NCI-H187 treated with DMSO at 0.1 percent for 48 hours (cell line): ENCODE results near the gene ANAPC13.

ENCODE experiments used
- DNase-seq: peaks from one replicate; lab custom pipeline; 2025; lab: John Stamatoyannopoulos, UW

The ANAPC13 gene

GRCh38 chr3:134482622-134483021 is 3.2 kb downstream of the ANAPC13 start:
- DNase-seq, result no peak

GRCh38 chr3:134481166-134481565 is 4.6 kb downstream of the ANAPC13 start:
- DNase-seq, result no peak

GRCh38 chr3:134480546-134480945 is 5.2 kb downstream of the ANAPC13 start:
- no peak for DNase-seq

- no peak for DNase-seq
Measured at GRCh38 chr3:134477938-134478337, 7.8 kb downstream of the ANAPC13 start.

- DNase-seq, result no peak
Measured at GRCh38 chr3:134477002-134477401, 8.8 kb downstream of the ANAPC13 start.

GRCh38 chr3:134476306-134476705 is 9.5 kb downstream of the ANAPC13 start:
- DNase-seq, result no peak

- no peak for DNase-seq
Measured at GRCh38 chr3:134474956-134475355, 10.8 kb downstream of the ANAPC13 start.

GRCh38 chr3:134473868-134474546 is 11.8 kb downstream of the ANAPC13 start:
- DNase-seq, result no peak

- DNase-seq, result no peak
Measured at GRCh38 chr3:134472831-134473230, 13.0 kb downstream of the ANAPC13 start.

- no peak for DNase-seq
Measured at GRCh38 chr3:134471521-134472193, 14.1 kb downstream of the ANAPC13 start.

GRCh38 chr3:134468519-134468918 is 17.3 kb downstream of the ANAPC13 start:
- no peak for DNase-seq

GRCh38 chr3:134466331-134466730 is 19.5 kb downstream of the ANAPC13 start:
- DNase-seq, result no peak

GRCh38 chr3:134464689-134465365 is 21.0 kb downstream of the ANAPC13 start:
- no peak for DNase-seq

- DNase-seq, result no peak
Measured at GRCh38 chr3:134464064-134464688, 21.6 kb downstream of the ANAPC13 start.

GRCh38 chr3:134463676-134464063 is 22.1 kb downstream of the ANAPC13 start:
- DNase-seq, result no peak

- no peak for DNase-seq
Measured at GRCh38 chr3:134462331-134462941, 23.3 kb downstream of the ANAPC13 start.

GRCh38 chr3:134460965-134461364 is 24.8 kb downstream of the ANAPC13 start:
- DNase-seq, result no peak

GRCh38 chr3:134459562-134459961 is 26.2 kb downstream of the ANAPC13 start:
- DNase-seq, result no peak

GRCh38 chr3:134458406-134458945 is 27.3 kb downstream of the ANAPC13 start:
- no peak for DNase-seq

- DNase-seq, result no peak
Measured at GRCh38 chr3:134457376-134458074, 28.3 kb downstream of the ANAPC13 start.

GRCh38 chr3:134453631-134454030 is 32.2 kb downstream of the ANAPC13 start:
- DNase-seq, result no peak
